CD4-positive, alpha-beta T cell treated with Interleukin-15 for 4 hours (primary cell): ENCODE measurements around the gene FNDC5.

ENCODE experiments used
- DNase-seq: peaks from one replicate; pipeline ENCODE4 v3.0.0-alpha.2; 2020; ENCODE audit warnings: low spot score

FNDC5 gene

DNA sequence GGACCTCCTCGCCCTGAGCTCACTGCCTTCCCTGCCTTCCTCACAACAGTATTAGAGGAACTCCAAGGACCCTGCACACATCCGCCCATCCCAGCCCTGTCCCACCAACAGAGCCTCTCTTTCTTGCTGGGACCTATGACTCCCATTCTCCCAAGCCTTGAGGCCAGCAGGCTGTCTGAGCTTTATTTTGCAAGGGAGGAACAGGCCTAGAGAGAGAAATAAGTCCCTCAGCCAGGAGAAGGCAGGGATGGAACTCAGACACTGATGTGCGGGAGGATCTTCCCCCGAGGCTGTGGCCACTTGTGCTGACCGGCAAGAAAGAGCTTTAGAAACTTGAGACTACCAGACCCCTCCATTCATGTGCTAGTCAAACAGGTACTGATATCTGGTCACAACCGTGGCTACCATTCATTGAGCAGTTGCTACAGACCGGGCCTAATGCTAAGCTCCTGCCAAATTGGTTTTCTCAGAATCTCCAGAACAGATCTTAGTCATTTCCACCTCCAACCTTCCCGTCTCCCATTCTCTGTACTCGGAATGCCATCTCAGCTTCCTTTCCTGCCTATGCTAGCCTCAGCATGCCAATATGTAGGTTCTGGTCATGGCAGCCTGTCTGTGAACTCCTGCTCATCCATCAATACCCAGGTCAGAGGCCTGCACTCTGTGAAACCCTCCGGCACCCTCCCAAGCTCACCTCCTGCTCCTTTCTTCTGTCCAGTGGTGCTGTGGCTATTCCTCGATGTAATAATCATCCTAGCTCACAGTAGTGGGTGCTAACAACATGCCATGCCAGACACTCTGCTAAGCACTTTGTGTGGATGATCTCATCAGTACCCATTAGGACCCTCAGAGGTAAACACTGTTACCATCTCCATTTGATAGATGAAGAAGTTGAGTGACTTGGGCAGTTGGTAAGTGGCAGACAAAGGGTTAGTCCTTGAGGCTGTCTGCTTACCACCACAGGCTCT, 26.7 kb upstream of the FNDC5 start:
- no peak for DNase-seq

DNA sequence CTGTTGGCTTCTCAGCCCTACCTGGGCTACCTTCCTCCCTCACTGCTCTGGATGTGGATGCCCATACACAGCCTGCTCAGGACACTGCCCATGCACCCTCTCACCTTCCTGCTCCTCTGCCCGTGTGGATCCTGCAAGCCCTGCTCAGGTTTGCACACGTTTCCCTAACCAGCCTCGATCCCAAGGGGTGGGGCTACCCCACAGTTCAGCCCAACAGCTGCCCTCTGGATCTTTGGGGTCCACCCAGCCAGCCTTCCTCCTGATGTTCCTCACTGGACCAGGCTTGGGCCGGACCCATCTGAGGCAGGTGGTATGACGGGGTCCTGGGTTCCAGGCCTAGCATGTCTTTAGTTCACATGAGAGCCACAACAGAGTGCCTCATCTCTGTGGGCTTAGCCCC, 25.7 kb upstream of the FNDC5 start:
- DNase-seq = no peak

DNA sequence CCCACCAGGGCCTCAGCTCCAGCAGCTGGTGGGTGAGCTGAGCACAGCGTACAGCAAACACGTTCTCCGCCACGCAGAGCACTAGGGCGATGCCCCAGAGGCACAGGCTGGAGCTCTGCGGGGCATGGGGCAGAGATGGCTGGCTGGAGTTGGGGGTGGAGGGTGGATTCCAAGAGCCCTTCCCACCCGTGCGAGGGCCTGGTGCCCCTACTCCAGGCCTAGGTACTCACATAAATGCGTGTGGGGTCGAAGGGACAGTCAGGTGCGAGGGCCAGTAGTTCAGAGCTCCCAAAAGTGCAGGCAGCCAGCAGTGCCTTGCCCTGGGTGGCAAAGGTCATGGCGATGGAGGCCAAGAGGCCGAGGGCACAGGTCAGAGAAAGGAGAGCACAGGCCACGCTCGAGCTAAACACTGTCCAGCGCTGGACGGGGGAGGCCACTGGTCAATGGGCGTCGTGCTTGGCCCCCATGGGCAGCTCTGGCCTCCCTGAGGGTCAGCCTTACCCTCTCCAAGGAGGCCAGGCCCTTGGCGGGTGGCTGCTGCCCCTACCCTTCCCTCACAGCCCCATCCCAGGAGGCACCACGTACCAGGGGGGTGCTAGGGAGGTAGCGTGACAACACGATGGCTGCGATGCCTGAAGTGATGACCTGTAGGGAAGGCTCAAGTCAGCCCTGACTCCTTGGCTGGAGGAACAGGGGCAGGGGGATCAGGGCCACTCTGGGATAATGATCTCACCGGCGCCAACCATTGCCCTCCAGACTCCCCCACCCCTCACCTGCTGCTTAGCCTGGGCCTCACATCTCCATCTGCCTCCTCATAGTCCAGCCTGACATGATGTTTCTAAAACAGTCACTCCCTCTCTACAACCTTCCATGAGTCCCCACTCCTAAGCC, 24.9 kb upstream of the FNDC5 start:
- DNase-seq = no peak

DNA sequence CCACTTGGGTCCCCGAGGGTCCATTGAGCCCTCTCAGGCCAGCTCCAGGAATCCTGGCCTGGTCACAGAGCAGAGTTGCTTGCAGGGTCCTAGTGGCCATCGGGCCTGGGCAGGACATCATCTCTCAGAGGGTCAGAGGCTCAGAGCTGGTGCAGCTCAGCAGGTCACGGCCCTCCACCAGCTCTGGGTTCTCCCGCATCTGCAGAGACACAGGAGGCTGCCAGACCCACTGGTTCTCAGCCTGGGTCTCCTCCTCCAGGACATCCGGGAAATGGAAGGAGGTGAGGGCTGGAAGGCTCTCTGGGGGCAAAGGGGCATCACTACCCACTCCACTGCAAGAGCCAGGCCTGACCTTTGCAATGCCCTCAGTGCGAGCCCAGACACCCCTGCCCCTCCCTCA, 24.0 kb upstream of the FNDC5 start:
- DNase-seq = no peak

DNA sequence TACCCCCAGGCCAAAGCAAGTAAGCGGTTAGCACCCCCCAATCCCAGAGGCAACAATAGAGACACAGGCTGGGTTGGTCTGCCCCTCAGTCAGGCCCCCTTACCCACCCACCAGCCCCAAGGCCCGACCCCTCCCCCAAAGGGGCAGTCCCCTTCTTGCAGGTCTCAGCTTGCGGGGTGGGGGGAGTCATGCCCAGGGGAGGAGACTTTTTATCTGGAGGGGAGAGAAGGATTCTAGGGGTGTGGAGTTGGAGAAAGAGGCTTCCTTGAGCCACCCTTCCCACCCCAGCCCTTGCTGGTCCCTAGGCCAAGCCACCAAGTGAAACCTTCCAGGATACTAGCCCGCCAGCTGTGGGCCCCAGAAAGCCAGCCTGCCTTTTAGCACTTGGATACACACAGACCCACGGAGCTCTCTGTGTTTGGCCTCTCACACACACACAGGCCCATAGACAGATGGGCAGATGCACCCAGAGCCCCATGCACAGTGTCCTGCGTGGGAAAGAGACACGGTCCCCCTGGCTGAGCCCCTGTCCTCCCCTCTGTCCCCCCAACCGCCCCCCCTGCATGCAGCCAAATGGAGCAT, 23.4 kb upstream of the FNDC5 start:
- no peak for DNase-seq

DNA sequence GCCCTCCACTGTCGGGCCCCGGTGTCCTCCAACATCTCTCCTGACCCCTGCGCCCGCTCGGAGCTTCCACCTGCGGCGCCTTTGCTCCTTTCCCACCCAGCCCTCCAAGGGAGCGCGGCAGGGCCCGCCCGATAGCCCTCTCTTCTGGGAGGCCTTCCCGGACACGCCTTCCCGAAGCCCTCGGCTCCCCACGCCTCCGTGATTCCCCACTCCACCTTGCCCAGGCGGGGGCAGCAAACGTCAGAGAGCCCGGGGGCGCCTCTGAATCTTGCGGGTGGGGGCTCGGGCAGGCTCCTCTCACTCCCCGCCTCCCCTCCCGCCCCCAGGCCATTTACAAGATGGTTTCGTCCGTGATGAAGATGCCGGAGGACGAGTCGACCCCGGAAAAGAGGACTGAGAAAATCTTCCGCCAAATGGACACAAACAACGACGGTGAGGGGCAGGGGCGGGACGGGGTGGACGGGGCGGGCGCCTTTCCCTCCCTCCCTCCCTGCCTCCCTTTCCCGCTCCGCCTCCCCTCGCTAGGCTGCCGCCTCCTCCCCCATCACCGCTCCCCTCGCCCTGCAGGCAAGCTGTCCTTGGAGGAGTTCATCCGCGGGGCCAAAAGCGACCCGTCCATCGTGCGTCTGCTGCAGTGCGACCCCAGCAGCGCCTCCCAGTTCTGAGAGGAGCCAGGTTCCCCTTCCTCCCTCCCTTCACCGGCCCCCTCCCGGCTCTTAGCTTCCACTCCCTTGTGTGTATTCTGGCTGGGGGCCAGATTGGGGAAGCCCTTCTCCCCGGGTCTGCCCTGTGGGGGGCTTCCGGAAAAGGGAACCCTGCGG, 22.7 kb upstream of the FNDC5 start:
- no peak for DNase-seq

DNA sequence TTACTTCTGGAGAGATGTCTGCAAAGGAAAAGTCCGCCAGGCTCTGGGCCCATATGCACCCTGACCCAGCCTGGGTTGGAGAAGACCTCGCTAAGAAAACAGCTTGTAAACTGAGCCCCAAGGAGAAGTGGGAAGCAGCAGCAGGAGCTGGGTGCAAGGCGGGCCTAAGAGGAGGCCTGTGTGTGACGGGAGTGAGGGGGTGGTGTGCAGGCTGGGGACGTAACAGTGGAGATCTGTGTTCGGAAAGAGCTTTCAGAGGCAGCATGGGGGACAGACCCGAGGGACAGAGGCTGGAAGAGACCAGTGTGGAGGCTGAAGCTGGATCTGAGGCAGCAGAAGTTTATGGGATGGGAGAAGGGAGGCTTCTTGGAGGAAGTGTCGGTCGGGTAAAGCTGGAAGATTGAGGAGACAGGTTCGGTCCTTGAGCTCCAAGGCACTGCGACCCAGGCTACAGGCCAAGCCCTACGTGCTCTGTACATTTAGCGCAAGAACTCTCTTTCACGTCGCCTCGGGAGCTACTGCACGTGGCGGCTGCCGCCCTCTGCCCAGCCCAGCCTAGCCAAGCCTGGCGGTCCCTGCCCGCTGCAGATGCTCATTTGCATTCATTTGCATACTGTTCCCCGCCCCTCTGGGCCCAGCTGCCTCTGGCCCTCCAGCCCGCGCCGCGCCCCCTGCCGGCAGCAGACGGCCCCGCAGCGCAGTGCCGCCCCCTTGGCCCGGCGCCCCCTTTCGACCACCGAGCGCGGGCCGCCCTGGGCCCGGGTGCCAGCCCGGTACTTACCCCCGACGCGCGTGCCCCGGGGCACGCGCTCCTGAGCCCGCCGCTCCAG, 21.9 kb upstream of the FNDC5 start:
- DNase-seq = no peak

DNA sequence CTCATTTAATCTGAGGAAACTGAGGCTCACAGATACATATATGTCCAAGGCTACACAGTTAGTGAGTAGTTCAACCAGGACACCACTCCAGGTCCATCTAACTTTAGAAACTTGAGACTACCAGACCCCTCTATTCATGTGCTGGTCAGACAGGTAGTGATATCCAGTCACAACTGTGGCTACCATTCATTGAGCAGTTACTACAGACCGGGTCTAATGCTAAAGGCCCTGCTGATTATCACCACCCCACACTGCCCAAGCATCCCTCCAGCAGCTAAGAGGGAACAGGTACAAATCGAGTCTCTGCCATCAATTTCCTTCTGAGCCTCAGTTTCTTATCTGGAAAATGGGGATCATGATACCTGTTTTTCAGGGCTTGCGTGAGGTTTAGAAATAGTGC, 20.9 kb upstream of the FNDC5 start:
- DNase-seq = no peak

DNA sequence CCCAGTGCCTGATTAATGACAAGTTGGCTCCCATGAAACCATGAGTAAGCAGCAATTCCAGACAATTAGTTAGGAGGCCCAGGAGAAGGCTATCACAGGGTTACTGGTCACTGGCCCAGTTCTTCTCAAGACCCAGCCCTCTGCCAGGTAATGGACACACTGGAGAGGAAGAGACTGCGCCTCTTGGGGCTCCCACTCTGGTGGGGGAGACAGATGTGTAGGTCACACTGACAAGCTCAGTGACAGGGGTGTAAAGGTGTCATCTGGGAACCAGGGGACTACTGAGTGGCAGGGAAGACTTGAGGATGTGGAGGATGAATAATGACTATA, 20.5 kb upstream of the FNDC5 start:
- no peak for DNase-seq

DNA sequence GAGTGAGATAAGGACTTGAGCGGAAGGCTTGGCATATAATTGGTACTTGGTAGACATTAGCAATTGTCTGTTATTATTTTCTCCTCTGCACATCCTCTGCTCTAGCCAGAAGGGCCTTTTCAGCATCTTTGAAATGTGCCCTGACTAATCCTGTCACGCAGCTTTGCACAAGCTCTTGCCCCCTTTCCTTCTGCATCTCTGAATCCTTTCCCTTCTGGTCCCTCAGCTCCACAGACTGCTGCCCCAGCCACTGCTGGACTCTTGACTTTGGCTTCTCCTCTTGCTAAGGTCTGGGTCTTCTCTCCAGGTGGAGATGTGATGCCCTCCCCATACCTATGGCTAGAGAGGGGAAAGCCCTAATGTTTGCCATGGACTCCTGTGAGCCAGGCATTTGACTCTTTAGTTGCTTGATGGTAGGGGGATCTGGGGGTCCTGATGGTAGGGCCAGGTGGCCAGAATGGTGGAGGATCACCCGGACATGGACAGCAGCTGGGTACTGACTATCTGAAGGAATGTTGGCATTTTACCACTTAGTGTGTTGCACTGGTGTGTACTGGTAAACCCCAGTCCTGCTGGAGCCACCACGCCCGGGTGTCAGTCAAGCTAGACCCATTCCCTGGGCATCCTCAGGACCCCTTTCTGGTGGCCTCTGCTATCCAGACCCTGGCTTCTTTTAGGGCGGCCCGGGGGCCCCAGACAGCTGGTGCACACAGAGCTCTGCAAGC, 20.0 kb upstream of the FNDC5 start:
- no peak for DNase-seq

DNA sequence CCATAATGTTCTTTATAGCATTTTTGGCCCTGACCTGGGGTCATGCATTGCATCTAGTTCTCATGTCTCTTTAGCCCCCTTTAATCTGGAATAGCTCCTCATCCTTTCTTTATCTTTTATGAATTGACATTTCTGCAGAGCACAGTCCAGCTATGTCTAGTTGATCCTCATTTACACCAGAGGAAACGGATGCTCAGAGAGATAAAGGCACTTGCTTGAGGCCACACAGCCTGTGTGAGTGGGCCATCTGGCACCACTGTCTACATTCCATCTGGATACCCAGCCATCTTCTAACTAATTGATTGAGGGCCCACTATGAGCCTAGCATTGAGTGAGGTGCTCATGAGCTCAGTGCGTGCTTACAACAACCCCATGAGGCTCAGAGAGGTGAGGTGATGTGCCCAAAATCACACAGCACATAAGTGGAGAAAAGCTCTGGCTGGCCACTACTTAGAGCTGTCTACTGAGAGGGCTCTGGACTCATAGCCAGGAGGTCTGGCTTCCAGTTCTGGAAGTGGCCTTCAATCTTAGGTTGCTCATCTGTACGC, 19.1 kb upstream of the FNDC5 start:
- DNase-seq = no peak

DNA sequence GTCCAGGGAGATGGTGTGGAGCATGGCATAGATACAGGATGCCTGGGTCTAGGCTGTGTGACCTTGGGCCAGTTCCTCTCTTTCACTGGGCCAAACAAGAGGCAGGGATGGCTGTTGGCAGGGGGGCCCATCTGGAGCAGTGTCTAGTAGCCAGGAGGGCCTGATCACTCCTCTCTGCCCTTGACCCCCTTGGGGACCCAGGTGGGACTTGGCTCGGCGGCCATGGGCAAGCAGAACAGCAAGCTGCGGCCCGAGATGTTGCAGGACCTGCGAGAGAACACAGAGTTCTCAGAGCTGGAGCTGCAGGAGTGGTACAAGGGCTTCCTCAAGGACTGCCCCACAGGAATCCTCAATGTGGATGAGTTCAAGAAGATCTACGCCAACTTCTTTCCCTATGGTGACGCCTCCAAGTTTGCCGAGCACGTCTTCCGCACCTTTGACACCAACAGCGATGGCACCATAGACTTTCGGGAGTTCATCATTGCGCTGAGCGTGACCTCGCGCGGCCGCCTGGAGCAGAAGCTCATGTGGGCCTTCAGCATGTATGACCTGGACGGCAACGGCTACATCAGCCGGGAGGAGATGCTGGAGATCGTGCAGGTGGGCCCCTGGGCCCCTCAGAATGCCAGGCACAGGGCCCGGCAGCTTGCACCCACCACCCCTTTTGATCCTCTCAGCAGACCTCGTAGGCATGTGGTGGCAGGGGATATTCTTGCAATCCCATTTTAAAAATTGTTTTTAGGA, 18.1 kb upstream of the FNDC5 start:
- DNase-seq = no peak

DNA sequence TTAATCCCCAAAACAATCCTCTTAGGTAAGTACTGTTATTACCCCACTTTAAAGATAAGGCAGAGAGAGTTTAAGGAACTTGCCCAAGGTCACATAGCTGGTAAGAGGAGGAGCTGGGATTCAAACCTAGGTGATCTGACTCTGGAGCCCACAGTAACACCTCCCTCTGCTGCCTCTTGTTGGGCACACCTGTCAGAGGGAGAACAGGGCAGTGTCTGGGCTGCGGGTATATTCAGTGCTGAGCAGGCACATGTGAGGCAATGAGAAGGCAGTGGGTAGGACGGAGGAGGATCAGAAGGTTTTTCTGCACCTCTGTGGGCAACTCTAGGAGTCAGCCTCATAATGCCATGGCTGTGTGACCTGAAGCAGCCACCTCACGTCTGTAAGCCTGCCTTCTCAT, 17.4 kb upstream of the FNDC5 start:
- DNase-seq = no peak

DNA sequence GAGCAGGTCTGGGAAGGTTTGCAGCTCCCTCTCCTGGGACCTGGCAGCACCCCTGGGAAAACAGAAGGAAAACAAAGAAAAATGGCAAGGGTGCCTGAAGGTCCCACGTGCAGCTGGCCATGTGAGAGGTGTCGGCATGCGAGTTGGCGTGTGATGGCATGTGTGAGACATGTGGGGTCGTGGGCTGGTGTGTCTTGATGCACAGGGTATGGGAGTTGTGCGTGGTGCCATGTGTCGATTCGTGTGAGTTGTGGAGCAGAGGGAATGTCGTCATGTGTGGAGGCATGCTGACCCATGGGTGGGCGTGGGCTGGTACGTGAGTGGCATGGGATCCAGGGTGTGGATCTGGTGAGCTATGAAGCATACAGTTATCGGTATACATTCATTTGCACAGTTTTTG, 16.9 kb upstream of the FNDC5 start:
- DNase-seq = no peak

DNA sequence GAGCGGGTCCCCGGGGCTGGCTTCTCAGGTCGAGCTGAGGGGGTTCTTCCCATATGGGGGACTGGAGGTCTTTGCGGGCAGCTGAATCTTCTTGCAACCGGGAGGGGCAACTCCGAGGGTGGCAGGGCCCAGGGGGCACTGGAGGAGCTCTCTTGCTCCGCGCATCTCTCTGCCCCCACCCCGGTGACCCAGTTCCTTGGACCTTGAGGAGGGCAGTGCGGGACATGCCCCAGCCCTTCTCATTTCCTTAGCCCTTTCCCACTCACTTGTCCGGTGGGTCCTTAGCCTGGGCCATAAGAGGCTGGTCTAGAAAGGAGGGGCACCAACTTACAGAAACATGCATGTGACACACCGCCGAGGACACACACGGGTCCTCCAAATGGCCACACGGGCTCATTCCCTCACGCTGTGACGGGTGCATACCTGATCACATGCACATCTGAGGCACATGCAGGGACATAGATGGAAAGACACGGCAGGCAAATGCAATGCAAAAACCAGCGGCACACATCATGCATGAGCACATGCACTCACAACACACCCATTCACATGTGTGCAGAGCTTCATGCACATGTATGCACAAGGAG, 16.2 kb upstream of the FNDC5 start:
- no peak for DNase-seq

DNA sequence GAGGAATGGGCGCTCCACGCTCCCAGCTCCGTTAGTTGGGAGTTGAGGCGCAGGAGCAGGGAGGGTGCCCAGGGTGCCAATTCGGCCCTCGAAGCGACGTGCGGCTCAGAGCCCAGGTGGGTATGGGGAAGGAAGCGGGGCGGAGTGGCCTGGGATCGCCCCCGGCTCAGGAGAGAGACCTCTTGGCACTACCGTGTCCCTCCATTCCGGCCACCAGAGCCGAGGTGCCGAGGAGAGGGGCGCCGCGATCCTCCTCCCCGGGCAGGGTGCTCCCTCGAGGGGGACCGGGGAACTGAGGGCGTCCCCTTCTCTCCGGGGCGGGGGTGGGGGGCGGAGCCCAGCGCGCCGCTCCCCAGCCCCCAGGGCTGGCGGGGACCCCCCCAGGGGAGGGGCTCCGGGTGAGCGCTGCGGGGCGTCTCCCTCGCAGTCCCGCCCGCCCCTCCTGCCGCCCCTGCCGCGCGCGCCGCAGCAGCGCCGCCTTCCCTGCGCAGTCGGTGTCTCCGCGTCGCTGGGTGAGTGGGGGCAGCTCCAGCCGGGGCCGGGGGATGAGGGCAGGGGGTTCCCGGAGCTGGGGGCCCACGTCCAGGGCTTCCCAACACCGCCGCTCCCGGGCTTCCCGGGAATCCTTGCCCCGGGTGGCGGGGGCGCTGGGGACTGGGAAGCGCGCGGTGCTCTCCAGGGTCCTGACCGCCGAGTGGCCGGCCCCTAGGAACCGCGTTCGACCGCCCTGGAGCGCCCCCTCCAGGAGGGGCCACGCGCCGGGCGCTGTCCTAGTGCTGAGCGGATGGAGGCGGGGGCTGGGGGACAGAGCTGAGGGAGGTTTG, 15.5 kb upstream of the FNDC5 start, which contains the start of gene HPCA:
Gene HPCA, plus strand, starts transcription at position 488 of the 824 bp plus-strand sequence. CDS start 2,408 bp downstream, outside the sequence.
- no peak for DNase-seq

DNA sequence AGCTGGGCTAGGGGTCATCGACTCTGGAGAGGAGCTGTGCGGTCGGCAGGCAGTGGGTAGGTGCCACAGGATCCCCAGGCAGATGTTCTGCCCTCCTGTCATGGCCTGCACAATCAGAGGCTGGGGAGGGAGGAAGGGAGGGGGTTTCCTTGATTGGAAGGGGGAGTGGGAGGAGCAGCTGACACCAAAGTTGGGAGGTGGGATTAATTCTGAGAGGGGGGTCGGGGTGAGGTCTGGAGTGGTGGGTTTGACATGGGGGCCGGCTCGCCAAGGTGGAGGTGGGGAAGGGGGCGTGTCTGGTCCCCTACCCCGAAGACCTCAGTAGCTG, 14.9 kb upstream of the FNDC5 start:
- DNase-seq = no peak

DNA sequence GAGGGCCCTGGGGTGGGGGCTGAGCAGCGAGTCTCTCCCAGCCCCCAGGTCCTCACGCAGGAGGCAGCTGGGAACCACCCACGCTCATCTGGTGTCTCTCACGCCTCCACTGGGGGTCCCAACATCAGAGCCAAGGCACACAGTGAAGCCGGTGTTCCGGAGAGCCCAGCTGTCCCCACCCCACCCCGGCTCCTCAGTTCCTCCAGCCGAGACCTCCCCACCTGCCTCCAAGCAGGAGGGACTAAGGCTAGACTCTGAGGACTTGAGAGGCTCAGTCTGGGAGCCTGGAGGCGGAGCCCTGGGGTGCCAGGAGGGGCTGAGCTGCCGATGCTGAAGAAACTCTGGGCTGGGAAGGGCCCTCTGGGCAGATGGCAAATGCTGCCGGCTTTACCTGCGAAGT, 14.0 kb upstream of the FNDC5 start:
- no peak for DNase-seq
